Adrenal gland (tissue), 12 donors: Measurements from ENCODE around the gene FZD7. TPM values are rescaled to one million over a fixed set of nuclear protein-coding genes. Genes with fewer than 3 reads are reported as not detected.

Source experiments
- DNase-seq, 7 donors: peaks; one replicate each; pipeline ENCODE4 v3.0.0-alpha.2; 2019 to 2020
- H3K27ac ChIP-seq, 5 donors: fragments of 200-600 bp; sonication (generic) in 4 of 5; 1 replicate in 3 of 5; 2 replicates in 2 of 5; pipeline versions ENCODE4 v1.5.1 to v1.8.0; 2016 to 2020; ENCODE audit warnings: mild to moderate bottlenecking in 1 of 5
- H3K27me3 ChIP-seq: fragments of 200-600 bp; 2 replicates; pipeline ENCODE4 v1.8.0; 2021
- H3K36me3 ChIP-seq, 2 donors: fragments of 200-600 bp; replicated peaks in 1 of 2; 1 replicate in 1 of 2; 2 replicates in 1 of 2; pipeline versions ENCODE4 v1.5.1 to v1.8.0; 2018 to 2022
- H3K4me1 ChIP-seq, 2 donors: fragments of 200-600 bp; replicated peaks in 1 of 2; 1 replicate in 1 of 2; 2 replicates in 1 of 2; pipeline versions ENCODE4 v1.5.1 to v1.8.0; 2018 to 2021
- H3K4me3 ChIP-seq, 4 donors: fragments of 200-600 bp; sonication (generic) in 3 of 4; one replicate each; pipeline ENCODE4 v1.5.1; 2016 to 2018
- H3K9me3 ChIP-seq, 3 donors: fragments of 200-600 bp; sonication (generic) in 1 of 3; replicated peaks in 1 of 3; 1 replicate in 2 of 3; 2 replicates in 1 of 3; pipeline versions ENCODE4 v1.5.1 to v1.8.0; 2016 to 2021
- POLR2A ChIP-seq, 2 donors: fragments of 450-650 bp; IDR thresholded peaks; one replicate each; pipeline ENCODE4 v1.6.1; 2017; ENCODE audit warnings: antibody characterized with exemption in 2 of 2, mild to moderate bottlenecking in 2 of 2, moderate library complexity in 1 of 2
- WGBS, 4 donors: extraction: QIAGEN DNeasy Blood & Tissue Kit in 2 of 4; methylation state at CpG; one replicate each; pipeline versions ENCODE4 v1.1.5 to v1.1.7; 2013 to 2017; 5-methylcytosine and 5-hydroxymethylcytosine counted together
- intact Hi-C, 2 donors: fragments of 100-400 bp; cut with DNase I; formaldehyde crosslinking; loops; one replicate each; pipeline versions ENCODE4 v1.14.1 to v1.15.0; 2022 to 2023
- polyA plus RNA-seq, 3 donors: library from polyadenylated mRNA; stranded (reverse); fragments of 200-250 nt in 2 of 3; fragments of 350-450 nt in 1 of 3; fragmentation: Illumina TruSeq in 1 of 3; extraction: RNeasy Lipid Tissue Mini Kit (QIAGEN cat#74804) in 1 of 3; gene quantifications; one replicate each; pipeline ENCODE4 v1.2.3, GENCODE V29; 2013 to 2014
- total RNA-seq, 9 donors: library from RNA; depleted of rRNA in 4 of 9; stranded (reverse); fragments of >200 nt in 4 of 9; fragments of 120-200 nt in 1 of 9; fragmentation: NEBNext Ultra II Directional in 1 of 9; extraction: Animal tissue kit (Norgen Biotek cat#: 25700) in 1 of 9; gene quantifications; one replicate each; pipeline versions ENCODE4 v1.1.0 to v1.2.4, GENCODE V29; 2013 to 2023
- TF ChIP-seq, protein P1 (sequence below), 6 experiments: fragments of 450-650 bp in 4 of 6; fragments of 200-600 bp in 2 of 6; sonication (generic) in 1 of 6; IDR thresholded peaks; 1 replicate in 5 of 6; 2 replicates in 1 of 6; pipeline versions ENCODE4 v1.5.1 to v1.8.0; 2016 to 2021; ENCODE audit warnings: antibody characterized with exemption in 6 of 6, mild to moderate bottlenecking in 2 of 6, moderate library complexity in 1 of 6
- donor health status: healthy with polysubstance abuse.
- donor health status: Bipolar disorder and iron deficiency.
- donor health status: DM: yes; HTN: yes; CAD: no.
- donor health status: DM: no; HTN: no; CAD: no.
- donor health status: DM: no; HTN: no; CAD: no.
- donor health status: DM: yes; HTN: yes; CAD: no.

The FZD7 gene
- total and polyA plus RNA-seq, 12 donors = 1.2 to 7.1 (median 3.0) TPM

DNA sequence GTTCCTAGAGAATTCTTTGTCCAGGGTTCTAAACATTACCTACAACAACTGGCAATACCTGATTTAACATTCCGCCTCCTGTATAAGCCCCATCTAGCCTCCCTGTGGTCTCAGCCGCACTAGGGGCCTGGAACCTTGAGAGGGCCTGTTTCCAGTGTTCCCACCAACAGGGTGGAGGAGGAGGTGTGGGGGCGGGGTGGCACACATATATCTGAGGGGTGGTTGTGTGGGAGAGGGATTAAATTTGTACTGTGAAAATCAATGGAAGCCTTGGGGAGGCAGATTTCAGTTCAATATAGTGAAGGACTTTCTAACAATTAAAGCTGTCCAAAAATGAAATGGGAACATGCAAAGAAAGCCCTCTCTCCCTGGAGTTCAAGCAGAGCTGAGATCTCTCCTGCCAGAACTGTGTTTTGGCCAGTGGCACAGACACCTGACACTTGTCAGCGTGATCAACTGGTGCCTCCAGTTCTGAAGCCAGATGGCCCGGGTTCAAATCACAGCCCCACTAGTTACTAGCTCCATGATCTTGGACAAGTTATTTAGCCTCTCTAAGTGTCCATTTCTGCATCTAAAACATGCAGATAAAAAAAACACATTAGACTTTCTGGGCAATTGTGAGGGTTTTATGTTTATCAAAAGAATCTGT, 17.0 kb upstream of the FZD7 start:
- TF ChIP-seq, protein P1, sequence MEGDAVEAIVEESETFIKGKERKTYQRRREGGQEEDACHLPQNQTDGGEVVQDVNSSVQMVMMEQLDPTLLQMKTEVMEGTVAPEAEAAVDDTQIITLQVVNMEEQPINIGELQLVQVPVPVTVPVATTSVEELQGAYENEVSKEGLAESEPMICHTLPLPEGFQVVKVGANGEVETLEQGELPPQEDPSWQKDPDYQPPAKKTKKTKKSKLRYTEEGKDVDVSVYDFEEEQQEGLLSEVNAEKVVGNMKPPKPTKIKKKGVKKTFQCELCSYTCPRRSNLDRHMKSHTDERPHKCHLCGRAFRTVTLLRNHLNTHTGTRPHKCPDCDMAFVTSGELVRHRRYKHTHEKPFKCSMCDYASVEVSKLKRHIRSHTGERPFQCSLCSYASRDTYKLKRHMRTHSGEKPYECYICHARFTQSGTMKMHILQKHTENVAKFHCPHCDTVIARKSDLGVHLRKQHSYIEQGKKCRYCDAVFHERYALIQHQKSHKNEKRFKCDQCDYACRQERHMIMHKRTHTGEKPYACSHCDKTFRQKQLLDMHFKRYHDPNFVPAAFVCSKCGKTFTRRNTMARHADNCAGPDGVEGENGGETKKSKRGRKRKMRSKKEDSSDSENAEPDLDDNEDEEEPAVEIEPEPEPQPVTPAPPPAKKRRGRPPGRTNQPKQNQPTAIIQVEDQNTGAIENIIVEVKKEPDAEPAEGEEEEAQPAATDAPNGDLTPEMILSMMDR (IDR thresholded peaks at IDR 0.05) = no peak
- TF ChIP-seq POLR2A (IDR thresholded peaks at IDR 0.05) = no peak
- Histone ChIP-seq H3K36me3 (no peaks in the 10 kb centered on the region), H3K4me3 (no peak overlapping the region), H3K27me3 (no peaks in the 10 kb centered on the region), H3K4me1 (no peaks in the 10 kb centered on the region), H3K9me3 (no peaks in the 10 kb centered on the region), H3K27ac (no peak overlapping the region)
- no peak for DNase-seq
- 82 to 89% (median 88%) methylated on average over 5 of the region's 5 CpGs for WGBS, 4 donors
- intact Hi-C loops = no loop called here

DNA sequence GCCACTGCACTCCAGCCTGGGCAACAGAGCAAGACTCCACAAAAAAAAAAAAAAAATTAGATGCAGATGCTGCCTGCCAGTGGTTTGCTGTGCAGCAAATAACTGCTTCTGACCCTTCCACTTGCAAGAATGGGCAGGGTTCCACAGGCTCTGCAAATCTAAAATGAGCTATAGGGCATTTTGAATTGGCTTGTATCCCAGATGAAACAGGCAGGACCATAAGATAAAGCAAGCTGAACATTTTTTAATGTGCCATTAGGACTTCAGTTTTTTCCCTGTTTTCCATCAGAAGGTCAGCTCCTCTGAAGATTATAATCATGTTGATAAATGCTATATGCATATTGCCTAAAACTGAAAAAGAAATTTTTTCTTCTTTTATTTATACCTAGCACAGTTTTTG, 15.7 kb upstream of the FZD7 start:
- Histone ChIP-seq H3K4me1 (no peaks in the 10 kb centered on the region), H3K9me3 (no peaks in the 10 kb centered on the region), H3K27ac (no peak overlapping the region), H3K36me3 (no peaks in the 10 kb centered on the region), H3K4me3 (no peak overlapping the region), H3K27me3 (no peaks in the 10 kb centered on the region)
- DNase-seq = no peak
- intact Hi-C loops = no loop called here
- TF ChIP-seq, protein P1 (IDR thresholded peaks at IDR 0.05) = no peak
- TF ChIP-seq POLR2A (IDR thresholded peaks at IDR 0.05) = no peak

DNA sequence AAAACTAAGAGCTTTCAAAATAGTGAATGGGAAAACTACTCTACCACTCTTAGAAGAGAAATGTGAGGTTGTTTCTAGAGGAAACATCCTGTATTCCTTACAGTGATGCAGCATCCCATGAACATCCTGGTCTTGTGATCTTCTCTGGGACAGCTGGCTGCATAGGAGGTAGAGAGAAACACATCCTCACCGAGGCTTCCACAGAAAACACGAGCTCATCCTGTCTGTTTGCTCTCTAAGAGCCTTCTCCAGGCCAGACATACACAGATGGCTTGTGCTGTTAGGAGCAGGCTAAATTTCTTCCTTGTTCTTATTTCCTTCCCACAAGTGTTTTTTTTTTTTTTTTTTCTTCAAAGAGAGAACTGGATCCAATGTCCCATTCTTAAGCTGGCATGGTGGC, 14.7 kb upstream of the FZD7 start:
- no peaks in the 10 kb centered on the region for H3K4me1 ChIP-seq

DNA sequence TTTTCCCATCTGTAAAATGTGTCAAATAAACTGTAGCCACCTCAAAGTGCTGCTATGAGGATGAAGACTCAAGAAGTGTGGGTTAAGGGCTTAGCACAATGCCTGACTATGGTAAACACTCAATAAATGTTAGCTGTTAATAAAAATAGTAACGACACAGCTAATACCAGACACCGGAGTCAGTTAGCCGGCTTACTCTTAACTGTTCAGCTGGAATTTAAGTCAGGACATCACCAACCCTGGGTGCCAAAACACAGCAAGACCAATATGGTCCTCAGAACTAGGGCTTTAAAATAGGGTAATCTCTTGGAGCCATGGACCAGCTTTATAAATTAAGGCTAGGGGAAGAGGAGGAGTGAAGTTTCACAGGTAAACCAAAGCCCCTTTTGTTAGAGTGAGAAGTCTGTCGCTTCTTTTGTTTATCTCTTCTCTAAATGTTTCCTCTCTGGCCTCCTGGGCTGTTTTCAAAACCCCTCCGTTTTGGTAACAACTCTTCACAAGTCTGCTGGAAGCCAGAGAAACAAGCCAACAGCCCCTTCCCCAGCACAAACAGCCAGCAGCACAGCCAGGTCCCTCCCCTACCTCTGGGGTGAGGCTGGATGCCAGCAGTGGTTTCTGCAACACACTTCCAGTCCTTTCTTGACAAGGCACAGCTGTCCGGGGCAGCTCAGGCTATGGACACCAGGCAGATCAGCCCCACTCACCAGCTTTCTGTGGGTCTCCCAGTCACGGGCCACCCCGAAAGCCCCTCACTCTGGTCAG, 13.8 kb upstream of the FZD7 start:
- TF ChIP-seq, protein P1 (IDR thresholded peaks at IDR 0.05) = no peak
- no peak for TF ChIP-seq POLR2A (IDR thresholded peaks at IDR 0.05)
- no peaks in the 10 kb centered on the region for H3K4me1 ChIP-seq
- no peak overlapping the region for H3K4me3 ChIP-seq
- intact Hi-C loops = no loop called here
- DNase-seq = no peak
- H3K27me3 ChIP-seq = no peaks in the 10 kb centered on the region
- no peaks in the 10 kb centered on the region for H3K9me3 ChIP-seq
- no peak overlapping the region for H3K27ac ChIP-seq
- 55 to 68% (median 66%) methylated on average over 8 of the region's 8 CpGs for WGBS, 4 donors
- H3K36me3 ChIP-seq = no peaks in the 10 kb centered on the region

More for the DNA sequence above, 14.7 kb upstream of the FZD7 start:
- H3K36me3 ChIP-seq = no peaks in the 10 kb centered on the region
- intact Hi-C loops = no loop called here
- TF ChIP-seq, protein P1 (IDR thresholded peaks at IDR 0.05) = no peak
- TF ChIP-seq POLR2A (IDR thresholded peaks at IDR 0.05) = no peak
- no peaks in the 10 kb centered on the region for H3K9me3 ChIP-seq
- 46 to 59% (median 51%) methylated on average over 2 of the region's 2 CpGs for WGBS, 4 donors
- no peaks in the 10 kb centered on the region for H3K27me3 ChIP-seq
- H3K27ac ChIP-seq = no peak overlapping the region
- no peak for DNase-seq
- no peak overlapping the region for H3K4me3 ChIP-seq
